Psoas muscle (tissue), 8 donors: Measurements from ENCODE around the gene HBM. TPM values are rescaled to one million over a fixed set of nuclear protein-coding genes. Genes with fewer than 3 reads are reported as not detected.

ENCODE experiments used
- ATAC-seq, 4 donors: fragments of 200-7000 bp; cut with Tn5 transposase; one replicate each; pipeline ENCODE4 v1.9.1; 2020; ENCODE audit warnings: moderate library complexity in 3 of 4, mild to moderate bottlenecking in 2 of 4
- DNase-seq, 2 donors: peaks; one replicate each; pipeline ENCODE4 v3.0.0-alpha.2; 2020
- H3K27ac ChIP-seq: fragments of 200-600 bp; one replicate; pipeline ENCODE4 v1.8.0; 2022
- H3K27me3 ChIP-seq, 3 donors: fragments of 200-600 bp in 1 of 3; one replicate each; pipeline versions ENCODE4 v1.6.1 to v1.8.0; 2013 to 2022; ENCODE audit warnings: low read length in 2 of 3, mild to moderate bottlenecking in 2 of 3, moderate library complexity in 1 of 3; ENCODE audit not compliant: insufficient read depth in 3 of 3
- H3K36me3 ChIP-seq, 2 donors: fragments of 200-600 bp in 1 of 2; one replicate each; pipeline versions ENCODE4 v1.6.1 to v1.8.0; 2013 to 2022; ENCODE audit warnings: low read depth in 1 of 2, mild to moderate bottlenecking in 1 of 2, moderate library complexity in 1 of 2; ENCODE audit not compliant: insufficient read depth in 1 of 2
- H3K4me1 ChIP-seq: fragments of 200-600 bp; one replicate; pipeline ENCODE4 v1.8.0; 2022
- H3K4me3 ChIP-seq: fragments of 200-600 bp; one replicate; pipeline ENCODE4 v1.8.0; 2022; ENCODE audit warnings: mild to moderate bottlenecking
- H3K9me3 ChIP-seq: fragments of 200-600 bp; one replicate; pipeline ENCODE4 v1.8.0; 2022
- CTCF ChIP-seq: fragments of 200-600 bp; IDR thresholded peaks from one replicate; pipeline ENCODE4 v1.8.0; 2022; ENCODE audit warnings: antibody characterized with exemption
- WGBS, 3 donors: extraction: QIAGEN DNeasy Blood & Tissue Kit; methylation state at CpG; one replicate each; pipeline versions ENCODE4 v1.1.6 to v1.1.7; 2013; 5-methylcytosine and 5-hydroxymethylcytosine counted together
- intact Hi-C, 2 donors: fragments of 100-400 bp; cut with DNase I; formaldehyde crosslinking; loops; one replicate each; pipeline versions ENCODE4 v1.11.0 to v1.14.2; 2022
- long read RNA-seq, 2 donors: library from polyadenylated mRNA; unstranded; transcript quantifications; one replicate each; pipeline ENCODE4 v2.0.0, GENCODE V29; 2021
- polyA plus RNA-seq, 3 donors: library from polyadenylated mRNA; stranded (reverse); fragments of 200-250 nt; gene quantifications; one replicate each; pipeline ENCODE4 v1.2.3, GENCODE V29; 2013
- total RNA-seq, 4 donors: library from RNA; stranded (reverse); fragmentation: NEBNext Ultra II Directional in 2 of 4; extraction: Animal tissue kit (Norgen Biotek cat#: 25700) in 2 of 4; gene quantifications; one replicate each; pipeline versions ENCODE4 v1.2.1 to v1.2.4, GENCODE V29; 2021 to 2023
- donor health status: healthy with polysubstance abuse.
- donor health status: DM: no; HTN: no; CAD: no; lungs with moderate emphysema.
- donor health status: Bipolar disorder and iron deficiency.
- donor health status: healthy.
- donor health status: DM: yes; HTN: yes; CAD: no.
- donor health status: DM: no; HTN: no; CAD: no.
- donor health status: DM: no; HTN: no; CAD: no.
- donor health status: DM: yes; HTN: yes; CAD: no.

HBM gene
- 1 to 10 TPM in 1 of 4 donors, not detected in 3; 2.9 TPM for total RNA-seq
- polyA plus RNA-seq = not detected
- long read RNA-seq, donor 1, partial matches to known transcripts = 0 of 1 reads
- long read RNA-seq, donor 1, other reads (novel, unspliced or antisense) = 0 of 1 reads
- long read RNA-seq, donor 2 = 0 reads

- Histone ChIP-seq H3K27ac (no peak within 1 kb of the TSS), H3K36me3 (no peaks in the 10 kb centered on the region), H3K9me3 (no peaks in the 10 kb centered on the region), H3K4me1 (peaks cover 11% of the 10 kb centered on the region), H3K27me3 (peaks cover 0 to 70% (median 34%) of the 10 kb centered on the region in 3 donors), H3K4me3 (peak within 1 kb of the TSS; percentile 34)
- no peak for TF ChIP-seq CTCF
- intact Hi-C loops = no loop called here
- DNase-seq = no peak
- ATAC-seq = peak in 2 of 4 donors; percentile 18 to 35
- 2% methylated on average over 60 to 75 of the region's 75 CpGs for WGBS, 3 donors
Measured at GRCh38 chr16:165539-166374, at the start of gene HBM. HBM (plus strand) TSS chr16:165978; CDS start chr16:165998, 20 bp downstream.

GRCh38 chr16:116015-116414, 49.8 kb upstream of the HBM start:
- H3K9me3 ChIP-seq = no peaks in the 10 kb centered on the region
- H3K4me3 ChIP-seq = no peak overlapping the region
- DNase-seq (peak in 1 of 2 donors; percentile 1), ATAC-seq (no peak)
- TF ChIP-seq CTCF = no peak
- no peaks in the 10 kb centered on the region for H3K4me1 ChIP-seq
- H3K36me3 ChIP-seq = peaks cover 0 to 62% of the 10 kb centered on the region in 2 donors
- WGBS, 3 donors = 70 to 75% (median 71%) methylated on average over 7 of the region's 7 CpGs
- H3K27me3 ChIP-seq = no peaks in the 10 kb centered on the region
- intact Hi-C loops = loop anchor here in 1 of 2 donors (5.0 kb wide), 1 partner anchor 241 kb away; no protein-coding TSS in a partner anchor
- H3K27ac ChIP-seq = no peak overlapping the region

GRCh38 chr16:117379-118365, 48.1 kb upstream of the HBM start:
- H3K27me3 ChIP-seq = no peaks in the 10 kb centered on the region
- DNase-seq (peak; percentile 42 to 69), ATAC-seq (peak; percentile 47 to 76 (median 66))
- H3K4me1 ChIP-seq = no peaks in the 10 kb centered on the region
- intact Hi-C loops = loop anchor here in 1 of 2 donors (5.0 kb wide), 1 partner anchor 240 kb away; no protein-coding TSS in a partner anchor
- H3K9me3 ChIP-seq = no peaks in the 10 kb centered on the region
- peak; percentile 50 for TF ChIP-seq CTCF
- 63 to 73% (median 70%) methylated on average over 18 to 19 of the region's 19 CpGs for WGBS, 3 donors
- peaks cover 0 to 50% of the 10 kb centered on the region in 2 donors for H3K36me3 ChIP-seq
- no peak overlapping the region for H3K27ac ChIP-seq
- no peak overlapping the region for H3K4me3 ChIP-seq

GRCh38 chr16:118857-119256, 46.9 kb upstream of the HBM start:
- DNase-seq = peak in 1 of 2 donors; percentile 28
- intact Hi-C loops = loop anchor here in 1 of 2 donors (5.0 kb wide), 1 partner anchor 238 kb away; no protein-coding TSS in a partner anchor
- H3K4me1 ChIP-seq = no peaks in the 10 kb centered on the region
- H3K36me3 ChIP-seq = peaks cover 0 to 52% of the 10 kb centered on the region in 2 donors
- TF ChIP-seq CTCF = no peak
- no peaks in the 10 kb centered on the region for H3K27me3 ChIP-seq
- H3K9me3 ChIP-seq = no peaks in the 10 kb centered on the region
- whole genome bisulfite sequencing, 3 donors = 93 to 100% (median 98%) methylated on average over 2 of the region's 2 CpGs
- H3K4me3 ChIP-seq = no peak overlapping the region
- ATAC-seq = no peak
- H3K27ac ChIP-seq = no peak overlapping the region
